ENCODE measurements around the gene FAM20A.
"Not testable (repeated sequence)": the region's sequence is repeated elsewhere in the genome, so short reads cannot be mapped to it uniquely, and the experiment has no call there.

FAM20A gene

GRCh38 chr17:68497885-68498319, 103.3 kb downstream of the FAM20A start:
- no peak overlapping the region for H3K4me3 ChIP-seq (ENCODE audit: low read depth, low read length)

GRCh38 chr17:68495081-68495480, 106.1 kb downstream of the FAM20A start:
- H3K4me3 ChIP-seq (ENCODE audit: low read depth, low read length): no peak overlapping the region

- not testable (repeated sequence) for H3K4me3 ChIP-seq (ENCODE audit: low read depth, low read length)
Measured at GRCh38 chr17:68492394-68493054, 108.6 kb downstream of the FAM20A start.

GRCh38 chr17:68491381-68492231, 109.6 kb downstream of the FAM20A start:
- H3K4me3 ChIP-seq (ENCODE audit: low read depth, low read length): no peak overlapping the region

GRCh38 chr17:68489919-68490318, 111.2 kb downstream of the FAM20A start:
- H3K4me3 ChIP-seq (ENCODE audit: low read depth, low read length): no peak overlapping the region
